Uterus (tissue), 2 donors: ENCODE measurements around the gene GRID2.

ENCODE experiments used
- POLR2A ChIP-seq, 2 donors: fragments of 450-650 bp; IDR thresholded peaks; one replicate each; pipeline ENCODE4 v1.6.1; 2016; ENCODE audit warnings: antibody characterized with exemption in 2 of 2, mild to moderate bottlenecking in 1 of 2, moderate library complexity in 1 of 2
- TF ChIP-seq, protein P1 (sequence below), 4 experiments: fragments of 200-600 bp in 2 of 4; fragments of 450-650 bp in 2 of 4; sonication (generic) in 2 of 4; IDR thresholded peaks; one replicate each; pipeline ENCODE4 v1.5.1; 2016 to 2019; ENCODE audit warnings: antibody characterized with exemption in 4 of 4, mild to moderate bottlenecking in 2 of 4, moderate library complexity in 1 of 4

DNA sequence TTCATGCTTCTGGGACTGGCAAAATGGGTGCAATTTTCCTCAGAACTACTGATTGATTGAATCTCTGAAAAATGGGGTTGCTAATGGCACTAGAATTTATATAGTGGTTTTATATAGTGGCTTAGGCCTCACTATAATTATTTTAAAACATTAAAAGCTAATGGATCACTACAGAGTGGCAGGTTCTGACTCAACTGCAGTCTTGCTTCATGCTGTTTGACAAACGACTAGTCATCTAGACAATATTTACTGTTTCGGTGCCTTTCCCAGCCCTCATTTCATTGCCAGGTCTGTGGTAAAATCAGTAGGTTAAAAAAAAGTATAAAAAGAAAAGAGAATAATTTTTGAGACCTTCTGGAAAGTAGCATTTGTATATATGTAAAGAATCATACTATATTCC, 1172.0 kb downstream of the GRID2 start:
- TF ChIP-seq, protein P1, sequence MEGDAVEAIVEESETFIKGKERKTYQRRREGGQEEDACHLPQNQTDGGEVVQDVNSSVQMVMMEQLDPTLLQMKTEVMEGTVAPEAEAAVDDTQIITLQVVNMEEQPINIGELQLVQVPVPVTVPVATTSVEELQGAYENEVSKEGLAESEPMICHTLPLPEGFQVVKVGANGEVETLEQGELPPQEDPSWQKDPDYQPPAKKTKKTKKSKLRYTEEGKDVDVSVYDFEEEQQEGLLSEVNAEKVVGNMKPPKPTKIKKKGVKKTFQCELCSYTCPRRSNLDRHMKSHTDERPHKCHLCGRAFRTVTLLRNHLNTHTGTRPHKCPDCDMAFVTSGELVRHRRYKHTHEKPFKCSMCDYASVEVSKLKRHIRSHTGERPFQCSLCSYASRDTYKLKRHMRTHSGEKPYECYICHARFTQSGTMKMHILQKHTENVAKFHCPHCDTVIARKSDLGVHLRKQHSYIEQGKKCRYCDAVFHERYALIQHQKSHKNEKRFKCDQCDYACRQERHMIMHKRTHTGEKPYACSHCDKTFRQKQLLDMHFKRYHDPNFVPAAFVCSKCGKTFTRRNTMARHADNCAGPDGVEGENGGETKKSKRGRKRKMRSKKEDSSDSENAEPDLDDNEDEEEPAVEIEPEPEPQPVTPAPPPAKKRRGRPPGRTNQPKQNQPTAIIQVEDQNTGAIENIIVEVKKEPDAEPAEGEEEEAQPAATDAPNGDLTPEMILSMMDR (IDR thresholded peaks at IDR 0.05) = no peak
- no peak for TF ChIP-seq POLR2A (IDR thresholded peaks at IDR 0.05)
